Activated CD4-positive, alpha-beta T cell treated with anti-CD3 and anti-CD28 coated beads, Interleukin-2, Interleukin-4, amounts not matched to agents 100 ng/mL and 50 ng/mL, durations not matched to agents 16 hours and 8 hours (primary cell): ENCODE data around the gene GCA.

ENCODE experiments used
- DNase-seq: peaks from one replicate; pipeline ENCODE4 v3.0.0-alpha.2; 2020; ENCODE audit warnings: low spot score

GCA gene, protein sequence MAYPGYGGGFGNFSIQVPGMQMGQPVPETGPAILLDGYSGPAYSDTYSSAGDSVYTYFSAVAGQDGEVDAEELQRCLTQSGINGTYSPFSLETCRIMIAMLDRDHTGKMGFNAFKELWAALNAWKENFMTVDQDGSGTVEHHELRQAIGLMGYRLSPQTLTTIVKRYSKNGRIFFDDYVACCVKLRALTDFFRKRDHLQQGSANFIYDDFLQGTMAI

GRCh38 chr2:162343824-162344616 lies at the start of gene GCA:
Gene GCA (plus strand): TSS chr2:162344132. CDS start chr2:162344249, 117 bp downstream.
- peak; percentile 95 for DNase-seq

- DNase-seq, result no peak
These were observed 48.9 kb upstream of the GCA start for GRCh38 chr2:162295009-162295408.

DNA sequence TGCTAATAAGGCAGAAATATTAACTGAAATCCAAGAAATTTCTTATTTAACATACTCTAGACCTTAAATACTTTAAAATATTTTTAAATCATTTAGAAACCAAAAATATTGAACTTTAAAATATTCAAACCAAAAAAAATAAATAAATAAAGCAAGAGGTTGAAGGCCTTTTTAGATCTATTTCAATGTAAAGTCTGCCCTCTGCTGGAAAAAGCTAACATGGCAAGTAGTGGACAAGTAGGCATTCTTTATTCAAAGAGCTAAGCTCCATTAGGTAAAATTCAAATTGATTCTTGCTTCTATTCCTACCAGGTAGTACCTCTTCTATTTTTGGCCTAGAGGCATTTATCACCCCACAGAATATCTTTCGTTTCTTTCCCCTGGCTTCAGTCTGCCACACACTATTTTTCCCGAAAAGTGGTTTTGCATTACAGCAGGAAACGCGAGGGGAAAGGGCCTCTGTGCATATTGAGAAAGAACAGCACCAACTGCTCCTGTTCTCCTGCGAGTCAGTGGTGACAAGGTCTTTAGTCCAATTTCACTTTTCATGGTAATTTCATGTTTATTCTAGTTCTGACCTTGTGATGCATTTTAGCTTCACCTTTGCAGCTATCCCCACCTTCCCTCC lies 45.9 kb upstream of the GCA start:
- peak; percentile 74 for DNase-seq

DNA sequence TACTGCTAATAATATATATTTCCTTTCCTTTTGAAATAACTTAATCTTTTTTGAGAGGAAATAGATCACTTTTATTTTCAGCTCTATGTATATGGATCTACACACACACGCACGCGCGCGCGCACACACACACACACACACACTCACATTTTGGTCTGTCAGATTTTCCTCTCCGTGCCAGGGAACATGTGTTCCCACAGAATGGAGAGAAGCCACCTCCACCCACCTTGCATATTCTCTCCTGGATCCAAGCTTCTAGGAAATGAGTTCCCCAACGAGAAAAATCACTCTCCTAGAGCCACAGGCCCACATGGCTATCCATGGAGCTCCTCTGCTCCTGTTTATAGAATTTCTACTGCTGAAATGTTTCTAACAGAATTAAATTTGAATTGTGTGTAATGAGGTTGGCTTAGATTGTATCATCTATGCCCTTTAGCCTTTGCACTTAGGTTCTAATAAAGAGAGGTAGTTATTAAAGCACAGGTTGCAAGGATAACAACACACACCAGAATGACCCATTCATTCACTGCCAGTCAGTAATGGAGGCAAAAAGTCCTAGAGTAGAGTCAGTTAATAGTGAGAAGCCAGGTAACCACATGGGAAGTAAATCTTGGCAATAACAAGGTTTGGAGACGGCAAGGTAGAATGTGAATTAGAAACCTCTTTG lies 45.1 kb upstream of the GCA start:
- DNase-seq, result no peak

- DNase-seq, result no peak
These were observed 43.7 kb upstream of the GCA start for GRCh38 chr2:162300266-162300665.

- DNase-seq, result peak; percentile 57
These were observed 42.7 kb upstream of the GCA start for GRCh38 chr2:162301151-162301804.

- no peak for DNase-seq
These were observed 42.1 kb upstream of the GCA start for GRCh38 chr2:162301877-162302276.

- DNase-seq, result no peak
These were observed 38.0 kb upstream of the GCA start for GRCh38 chr2:162305901-162306300.

DNA sequence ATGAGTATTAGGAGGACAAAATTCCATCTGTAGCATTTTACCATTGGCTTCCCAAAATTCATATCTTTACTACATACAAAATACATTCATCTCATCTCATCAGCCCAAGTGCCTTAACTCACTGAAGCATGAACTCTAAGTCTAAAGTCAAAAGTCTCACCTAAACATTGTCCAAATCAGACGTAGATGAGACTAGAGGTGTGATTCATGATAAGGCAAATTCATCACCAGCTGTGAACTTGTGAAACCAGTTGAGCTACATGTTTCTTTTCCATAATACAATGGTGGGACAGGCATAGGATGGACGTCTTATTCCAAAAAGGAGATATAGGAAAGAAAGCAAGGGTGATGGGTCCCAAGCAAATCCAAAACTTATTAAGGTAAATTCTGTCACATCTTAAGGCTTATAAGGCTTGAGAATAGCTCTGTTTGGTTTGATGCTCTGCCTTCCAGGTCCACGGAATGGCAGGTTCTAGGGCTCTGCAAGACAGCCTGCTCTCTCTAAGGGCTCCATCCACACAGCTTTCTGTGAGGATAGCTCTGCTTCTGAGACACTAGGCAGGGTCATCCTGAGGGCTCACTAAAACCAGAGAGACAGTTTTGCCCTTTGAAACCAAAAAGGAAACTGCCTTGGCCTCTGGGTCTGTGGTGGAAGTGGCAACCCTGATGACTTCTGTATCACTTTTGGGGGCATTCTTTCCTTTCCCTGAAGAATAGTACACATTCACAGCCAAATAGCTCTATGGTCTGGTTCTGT lies 35.0 kb upstream of the GCA start:
- DNase-seq, result no peak

DNA sequence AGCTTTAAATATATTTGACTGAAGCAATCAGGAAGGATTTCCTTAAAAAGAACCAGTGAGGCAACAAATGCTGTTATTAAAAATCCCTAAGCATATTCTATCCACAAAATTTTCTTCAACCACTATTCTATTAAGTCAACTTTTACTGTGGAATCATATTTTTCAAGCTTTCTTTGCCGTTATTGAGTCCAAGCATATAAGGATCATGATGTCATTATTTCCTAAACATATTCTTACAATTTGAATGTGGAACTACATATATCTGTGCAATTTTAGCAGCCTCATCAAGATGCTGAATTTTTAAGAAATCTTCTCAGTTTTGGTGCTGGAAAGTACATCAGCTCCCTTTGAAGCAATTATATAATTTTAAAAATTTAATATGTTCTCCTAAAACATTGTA lies 31.1 kb upstream of the GCA start:
- DNase-seq, result no peak

DNA sequence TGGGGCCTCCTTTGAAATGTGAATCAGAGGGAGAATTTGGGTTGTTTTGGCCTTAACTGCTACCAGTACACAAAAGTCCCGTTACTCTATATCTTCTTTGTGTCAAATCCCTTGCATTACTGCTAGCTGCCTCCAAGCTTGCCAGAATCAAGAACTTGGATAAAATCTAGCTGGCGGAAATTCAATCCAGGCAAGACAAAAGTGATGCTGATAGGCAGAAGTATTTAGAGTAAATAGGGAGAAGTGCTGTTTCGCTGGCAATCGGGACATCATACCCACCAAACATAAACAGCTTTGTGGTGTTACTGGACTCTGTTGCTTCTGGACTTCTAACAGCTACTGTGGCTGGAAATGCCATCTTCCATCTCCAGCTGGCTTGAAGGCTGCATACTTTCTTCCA lies 28.0 kb upstream of the GCA start:
- no peak for DNase-seq

DNA sequence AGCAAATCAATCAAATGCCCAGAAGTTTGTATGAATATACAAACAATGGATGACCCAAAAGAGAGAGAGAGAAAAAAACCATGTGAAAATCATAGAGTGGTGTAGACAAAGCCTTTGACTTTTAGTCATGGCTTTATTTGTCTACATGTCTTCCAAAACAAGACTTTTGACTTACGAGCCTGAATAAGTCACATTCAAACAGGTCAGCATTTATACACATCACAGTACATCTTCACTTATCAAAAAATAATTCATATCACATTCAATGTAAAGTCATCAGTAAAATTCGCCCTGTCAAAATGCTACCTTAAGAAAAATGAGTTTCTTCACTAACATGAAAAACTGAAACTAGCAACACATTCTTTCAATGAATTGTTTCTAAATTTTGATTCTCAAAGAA lies 27.3 kb upstream of the GCA start:
- DNase-seq, result no peak

DNA sequence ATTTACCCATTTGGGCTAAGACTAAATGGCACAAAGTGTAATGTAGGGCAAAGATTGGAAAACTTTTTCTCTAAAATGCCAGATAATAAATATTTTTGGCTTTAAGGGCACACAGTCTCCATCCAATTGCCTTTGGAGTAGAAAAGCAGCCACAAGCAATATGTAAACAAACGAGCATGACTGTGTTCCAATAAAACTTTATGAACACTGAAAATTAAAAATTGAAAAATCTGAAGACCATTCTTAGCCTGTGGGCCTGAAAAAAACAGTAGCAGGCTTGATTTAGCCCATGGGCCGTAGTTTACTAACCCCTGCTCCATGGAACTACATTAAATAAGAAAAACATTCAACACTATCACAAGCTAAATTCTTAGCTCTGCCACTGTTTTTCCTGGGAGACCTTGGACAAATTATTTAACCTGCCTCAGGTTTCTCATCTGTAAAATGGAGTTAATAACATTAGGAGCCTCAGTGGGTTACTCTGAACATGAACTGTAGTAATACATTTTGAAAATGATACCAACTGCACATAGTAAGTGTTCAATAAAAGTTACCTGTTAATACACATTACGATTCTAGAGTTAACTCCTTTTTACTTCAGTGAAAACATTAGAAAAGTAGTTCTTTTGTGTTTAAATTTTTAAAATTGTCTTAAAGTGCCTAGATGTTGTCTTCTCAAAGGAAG lies 26.7 kb upstream of the GCA start:
- no peak for DNase-seq

DNA sequence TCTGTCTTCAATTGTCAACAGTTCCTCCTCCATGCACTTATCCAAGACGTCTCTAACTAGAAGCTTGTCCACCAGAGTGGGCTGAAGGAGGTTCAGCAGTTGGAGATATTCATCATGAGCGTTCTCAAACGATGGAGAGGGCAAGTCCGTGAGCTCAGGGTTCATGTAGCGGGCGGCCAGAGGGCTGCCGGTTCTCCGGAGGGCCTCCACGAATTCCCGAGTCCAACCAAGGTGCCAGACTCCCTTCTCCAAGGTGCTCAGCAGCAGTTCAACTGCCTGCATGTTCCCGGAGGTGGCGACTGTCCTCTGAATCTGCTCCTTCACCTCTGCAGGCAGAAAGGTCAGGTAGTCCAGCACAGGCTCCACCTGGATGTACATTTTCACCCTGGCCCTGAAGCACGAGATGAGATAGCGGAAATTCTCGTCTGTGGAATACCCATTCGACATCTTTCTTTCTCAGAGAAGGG lies 26.0 kb upstream of the GCA start:
- DNase-seq, result peak; percentile 17

- DNase-seq, result peak; percentile 89
These were observed 25.4 kb upstream of the GCA start, which contains the start of gene IFIH1 for GRCh38 chr2:162318328-162319180. Gene IFIH1 (minus strand): TSS chr2:162318684. CDS start chr2:162318307, 377 bp downstream.

DNA sequence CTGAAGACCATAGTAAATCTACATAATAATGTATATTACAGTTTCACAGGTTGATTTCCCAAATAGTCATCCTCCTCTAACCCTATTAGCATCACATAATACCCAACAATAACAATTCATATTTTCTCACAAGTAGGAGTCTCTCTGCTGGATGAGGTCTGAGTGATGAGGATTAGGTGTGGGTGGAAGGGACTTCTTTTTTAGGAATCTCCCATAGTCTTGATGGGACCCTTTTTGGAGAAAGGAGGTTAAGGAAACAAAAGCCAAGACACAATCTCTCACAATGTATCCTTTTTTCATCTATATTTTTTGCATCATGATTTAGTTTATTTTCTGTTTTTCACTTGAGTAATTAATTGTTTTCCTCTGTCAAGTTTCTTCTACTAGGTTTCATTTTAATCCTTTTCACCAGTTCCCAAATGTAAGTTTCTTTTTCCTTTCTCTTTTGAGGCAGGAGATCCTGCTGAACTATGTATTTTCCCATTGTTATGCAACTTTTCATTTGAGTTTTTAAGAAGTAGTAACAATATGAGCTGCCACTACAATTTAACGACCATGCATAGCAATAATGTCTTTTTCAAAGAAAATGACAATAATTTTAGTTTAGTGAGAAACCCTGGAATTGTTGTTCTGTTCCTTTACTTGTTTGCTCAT lies 22.9 kb upstream of the GCA start:
- DNase-seq, result no peak

DNA sequence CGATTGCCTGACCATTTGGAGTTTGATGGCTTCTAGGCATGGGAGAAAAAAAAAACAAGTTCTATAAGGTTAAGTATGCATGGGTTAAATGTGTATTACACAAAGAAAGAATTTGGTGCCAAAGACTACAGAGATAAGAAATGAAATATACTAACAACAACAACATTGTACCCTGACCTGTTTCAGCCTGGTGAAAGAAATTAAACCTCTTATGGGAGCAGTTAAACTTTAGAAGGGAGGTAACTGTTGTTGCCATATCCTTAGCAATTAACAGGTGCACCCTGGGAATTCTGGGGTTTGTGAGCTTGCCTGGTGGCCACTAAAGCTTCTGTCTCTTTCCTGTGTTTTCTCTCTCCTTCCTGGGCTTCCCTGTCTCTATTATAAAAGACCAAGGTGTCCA lies 19.0 kb upstream of the GCA start:
- DNase-seq, result no peak

DNA sequence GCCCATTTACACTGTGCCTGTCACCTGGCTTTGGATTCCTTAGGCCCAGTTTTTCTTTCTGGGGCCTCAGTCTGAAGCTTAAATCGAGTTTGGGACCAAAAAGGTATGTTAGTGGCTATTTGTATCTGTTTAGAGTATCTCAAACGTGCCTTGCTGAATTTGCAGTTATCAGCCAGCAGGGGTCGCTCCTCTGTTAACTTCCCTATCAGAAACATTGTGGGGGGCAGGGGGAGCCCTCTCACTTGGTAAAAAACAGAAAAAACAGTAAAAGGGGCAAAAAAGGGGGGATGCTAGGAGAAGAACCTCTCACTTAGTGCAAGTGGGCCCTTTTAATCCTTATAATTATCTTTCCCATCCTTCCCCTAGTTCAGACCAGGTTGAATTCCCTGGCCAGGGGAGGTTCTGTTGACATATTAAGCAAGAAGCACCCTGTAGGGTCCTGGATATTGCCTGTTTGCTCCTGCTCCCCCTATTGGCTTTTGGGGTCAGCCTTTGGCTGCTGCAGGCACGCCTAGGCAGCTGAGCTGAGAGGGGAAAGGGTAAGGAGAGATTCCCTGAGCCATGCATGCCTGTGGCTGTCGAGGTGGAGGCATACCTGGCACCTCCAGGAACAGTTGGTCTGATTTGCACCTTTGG lies 16.7 kb upstream of the GCA start:
- no peak for DNase-seq

GRCh38 chr2:162327806-162328205 lies 16.1 kb upstream of the GCA start:
- no peak for DNase-seq
